ENCODE data around the gene STAT3. TPM values are rescaled to one million over a fixed set of nuclear protein-coding genes. Genes with fewer than 3 reads are reported as not detected.
A peak's percentile ranks its signal among the peaks of the same experiment; 100 is the strongest.

The STAT3 gene
- total and polyA plus RNA-seq, 9 of the 15 experiments (the other 6 are each of a cell fraction or from before 2014, with no cell fraction given): 90.0 to 179 (median 114) TPM

- TF ChIP-seq ZNF318 (IDR thresholded peaks at IDR 0.05; ENCODE audit: borderline replicate concordance in 1 of 2, low read depth in 1 of 2) (0 out of 4 replicates have a peak, but pooled peaks of 1 of the 2 experiments have one; percentile 30), GTF2B (IDR thresholded peaks at IDR 0.05; ENCODE audit: extremely low read depth, insufficient read length) (no peak), HDGF (IDR thresholded peaks at IDR 0.05) (no peak), SLC30A9 (CRISPR knock-in tag; IDR thresholded peaks at IDR 0.05) (no peak), ZNF766 (CRISPR knock-in tag; conservative IDR thresholded peaks at IDR 0.05) (peak; percentile 59), ZKSCAN1 (IDR thresholded peaks at IDR 0.05; ENCODE audit: low read depth, low read length) (peak; percentile 10; the same call in 1 of the 2 replicates), CREB3 (tag; conservative IDR thresholded peaks at IDR 0.05; ENCODE audit: low read depth) (no peak), THAP12 (CRISPR knock-in tag; IDR thresholded peaks at IDR 0.05) (0 out of 2 replicates have a peak, but pooled peaks have one; percentile 25), ZNF197 (CRISPR knock-in tag; IDR thresholded peaks at IDR 0.05; ENCODE audit: low read depth) (0 out of 2 replicates have a peak, but pooled peaks have one; percentile 64), ZNF174 (CRISPR knock-in tag; IDR thresholded peaks at IDR 0.05) (no peak), ZBTB49 (CRISPR knock-in tag; IDR thresholded peaks at IDR 0.05; ENCODE audit: borderline replicate concordance) (no peak)
Observed at GRCh38 chr17:42276609-42277341, 111.5 kb downstream of the STAT3 start (continued).
